ENCODE measurements around the gene TSPAN9.

Gene TSPAN9

DNA sequence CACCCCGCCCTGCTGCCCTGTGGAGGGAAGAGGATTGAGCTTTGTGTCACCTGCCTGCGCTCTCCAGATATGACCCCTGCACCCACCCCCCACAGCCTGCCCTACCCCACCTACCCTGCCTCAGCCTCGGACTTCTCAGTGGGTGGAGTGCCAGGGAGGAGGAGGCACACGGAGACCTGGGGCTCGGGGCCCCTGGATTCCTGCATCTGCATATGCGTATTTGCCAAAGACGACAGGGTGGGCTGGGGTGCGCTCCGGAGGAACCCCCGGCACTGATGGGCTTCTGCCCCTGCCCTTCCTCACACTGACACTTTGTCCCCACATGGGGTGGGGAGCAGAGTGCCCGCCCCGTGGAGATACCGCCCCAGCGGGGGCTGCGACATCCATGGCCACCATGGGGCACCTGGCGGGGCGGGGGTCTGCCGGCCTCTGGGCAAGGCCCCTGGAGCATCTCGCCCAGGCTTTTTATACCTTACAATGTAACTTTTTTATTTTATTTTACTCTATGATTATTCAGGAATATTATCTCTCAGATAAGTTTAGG lies 206.0 kb downstream of the TSPAN9 start:
- no peaks in the 10 kb centered on the region for H4K20me1 ChIP-seq (ENCODE audit: low read depth, low read length)
- H3K79me2 ChIP-seq (ENCODE audit: insufficient read depth, low read length) = no peaks in the 10 kb centered on the region
- no peak overlapping the region for H2AFZ ChIP-seq (ENCODE audit: low read depth, low read length, severe bottlenecking)
- no peak overlapping the region for H3K4me3 ChIP-seq (ENCODE audit: insufficient read depth, low read length, poor library complexity, severe bottlenecking)
- no peak overlapping the region for H3K9ac ChIP-seq (ENCODE audit: low read length)
- TF ChIP-seq, protein P1, sequence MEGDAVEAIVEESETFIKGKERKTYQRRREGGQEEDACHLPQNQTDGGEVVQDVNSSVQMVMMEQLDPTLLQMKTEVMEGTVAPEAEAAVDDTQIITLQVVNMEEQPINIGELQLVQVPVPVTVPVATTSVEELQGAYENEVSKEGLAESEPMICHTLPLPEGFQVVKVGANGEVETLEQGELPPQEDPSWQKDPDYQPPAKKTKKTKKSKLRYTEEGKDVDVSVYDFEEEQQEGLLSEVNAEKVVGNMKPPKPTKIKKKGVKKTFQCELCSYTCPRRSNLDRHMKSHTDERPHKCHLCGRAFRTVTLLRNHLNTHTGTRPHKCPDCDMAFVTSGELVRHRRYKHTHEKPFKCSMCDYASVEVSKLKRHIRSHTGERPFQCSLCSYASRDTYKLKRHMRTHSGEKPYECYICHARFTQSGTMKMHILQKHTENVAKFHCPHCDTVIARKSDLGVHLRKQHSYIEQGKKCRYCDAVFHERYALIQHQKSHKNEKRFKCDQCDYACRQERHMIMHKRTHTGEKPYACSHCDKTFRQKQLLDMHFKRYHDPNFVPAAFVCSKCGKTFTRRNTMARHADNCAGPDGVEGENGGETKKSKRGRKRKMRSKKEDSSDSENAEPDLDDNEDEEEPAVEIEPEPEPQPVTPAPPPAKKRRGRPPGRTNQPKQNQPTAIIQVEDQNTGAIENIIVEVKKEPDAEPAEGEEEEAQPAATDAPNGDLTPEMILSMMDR (IDR thresholded peaks at IDR 0.05; ENCODE audit: insufficient read depth, low read length, poor library complexity, severe bottlenecking) = no peak
- no peak for TF ChIP-seq EZH2phosphoT487 (conservative IDR thresholded peaks at IDR 0.05; ENCODE audit: low read length)
- no peaks in the 10 kb centered on the region for H3K36me3 ChIP-seq (ENCODE audit: low read length)
- H3K9me2 ChIP-seq (replicated peaks; ENCODE audit: insufficient read depth, low read length) = no peaks in the 10 kb centered on the region
- no peak overlapping the region for H3K27ac ChIP-seq (ENCODE audit: low read depth, low read length)
- no peaks in the 10 kb centered on the region for H3K27me3 ChIP-seq (ENCODE audit: low read length)
- no peaks in the 10 kb centered on the region for H3K9me3 ChIP-seq (ENCODE audit: insufficient read depth, low read length)
- no peaks in the 10 kb centered on the region for H3F3A ChIP-seq (ENCODE audit: insufficient read depth)
- no peak overlapping the region for H3K4me2 ChIP-seq (ENCODE audit: low read depth, low read length, poor library complexity, severe bottlenecking)

DNA sequence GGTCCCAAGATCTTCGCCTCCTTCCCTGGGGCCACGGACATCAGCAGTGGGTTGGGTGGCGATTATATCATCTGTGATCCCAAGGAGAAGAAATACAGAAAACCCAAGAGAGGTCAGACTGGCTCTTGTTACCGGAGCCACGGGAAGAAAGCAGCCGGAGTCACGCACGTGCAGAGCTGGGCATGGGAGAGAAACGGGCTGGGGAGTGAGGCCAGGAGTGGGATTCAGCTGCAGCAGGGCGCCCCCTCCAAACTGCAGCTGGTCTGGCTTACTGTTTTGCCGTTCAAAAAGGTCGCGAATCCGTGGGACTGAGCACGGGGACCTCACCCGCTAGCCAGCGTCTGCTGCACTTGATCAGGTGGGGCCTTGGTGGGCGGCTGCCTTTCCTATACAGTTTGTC lies 207.2 kb downstream of the TSPAN9 start:
- H4K20me1 ChIP-seq (ENCODE audit: low read depth, low read length) = no peaks in the 10 kb centered on the region
- TF ChIP-seq, protein P1 (IDR thresholded peaks at IDR 0.05; ENCODE audit: insufficient read depth, low read length, poor library complexity, severe bottlenecking) = no peak
- TF ChIP-seq EZH2phosphoT487 (conservative IDR thresholded peaks at IDR 0.05; ENCODE audit: low read length) = no peak
- no peak overlapping the region for H2AFZ ChIP-seq (ENCODE audit: low read depth, low read length, severe bottlenecking)
- H3F3A ChIP-seq (ENCODE audit: insufficient read depth) = no peaks in the 10 kb centered on the region
- H3K4me2 ChIP-seq (ENCODE audit: low read depth, low read length, poor library complexity, severe bottlenecking) = no peak overlapping the region
- no peaks in the 10 kb centered on the region for H3K79me2 ChIP-seq (ENCODE audit: insufficient read depth, low read length)
- no peak overlapping the region for H3K4me3 ChIP-seq (ENCODE audit: insufficient read depth, low read length, poor library complexity, severe bottlenecking)
- no peak overlapping the region for H3K9ac ChIP-seq (ENCODE audit: low read length)
- H3K36me3 ChIP-seq (ENCODE audit: low read length) = no peaks in the 10 kb centered on the region
- no peaks in the 10 kb centered on the region for H3K27me3 ChIP-seq (ENCODE audit: low read length)
- no peaks in the 10 kb centered on the region for H3K9me2 ChIP-seq (replicated peaks; ENCODE audit: insufficient read depth, low read length)
- H3K9me3 ChIP-seq (ENCODE audit: insufficient read depth, low read length) = no peaks in the 10 kb centered on the region
- H3K27ac ChIP-seq (ENCODE audit: low read depth, low read length) = no peak overlapping the region

DNA sequence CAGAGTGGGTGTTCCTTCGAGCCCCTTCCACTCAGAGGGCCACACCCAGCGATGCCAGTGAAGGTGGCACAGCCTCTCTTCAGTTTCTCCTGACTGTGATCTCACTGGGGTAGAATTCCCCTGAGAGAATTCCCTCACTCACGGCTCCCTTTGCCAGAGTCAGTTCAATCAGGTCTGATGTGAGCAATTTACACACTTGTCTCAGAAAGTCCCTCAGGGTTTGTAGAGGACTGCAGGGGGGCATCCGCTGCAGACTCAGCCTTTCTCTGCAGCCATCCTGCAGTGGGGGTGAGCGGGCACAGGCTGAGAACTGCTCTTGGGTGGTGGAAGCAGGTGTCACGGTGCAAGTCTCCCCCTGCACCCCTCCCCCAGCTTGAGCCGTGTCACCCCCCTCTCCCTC lies 208.4 kb downstream of the TSPAN9 start:
- no peaks in the 10 kb centered on the region for H3K9me3 ChIP-seq (ENCODE audit: insufficient read depth, low read length)
- TF ChIP-seq, protein P1 (IDR thresholded peaks at IDR 0.05; ENCODE audit: insufficient read depth, low read length, poor library complexity, severe bottlenecking) = no peak
- TF ChIP-seq EZH2phosphoT487 (conservative IDR thresholded peaks at IDR 0.05; ENCODE audit: low read length) = no peak
- H3F3A ChIP-seq (ENCODE audit: insufficient read depth) = no peaks in the 10 kb centered on the region
- no peak overlapping the region for H2AFZ ChIP-seq (ENCODE audit: low read depth, low read length, severe bottlenecking)
- H3K27me3 ChIP-seq (ENCODE audit: low read length) = no peaks in the 10 kb centered on the region
- no peak overlapping the region for H3K4me2 ChIP-seq (ENCODE audit: low read depth, low read length, poor library complexity, severe bottlenecking)
- no peak overlapping the region for H3K4me3 ChIP-seq (ENCODE audit: insufficient read depth, low read length, poor library complexity, severe bottlenecking)
- no peaks in the 10 kb centered on the region for H3K79me2 ChIP-seq (ENCODE audit: insufficient read depth, low read length)
- no peaks in the 10 kb centered on the region for H3K9me2 ChIP-seq (replicated peaks; ENCODE audit: insufficient read depth, low read length)
- no peaks in the 10 kb centered on the region for H3K36me3 ChIP-seq (ENCODE audit: low read length)
- no peaks in the 10 kb centered on the region for H4K20me1 ChIP-seq (ENCODE audit: low read depth, low read length)
- no peak overlapping the region for H3K9ac ChIP-seq (ENCODE audit: low read length)
- no peak overlapping the region for H3K27ac ChIP-seq (ENCODE audit: low read depth, low read length)

Measured in SU-DHL-6 (cell line).